Liver (tissue), 9 donors: ENCODE data around the gene KCTD2. TPM values are rescaled to one million over a fixed set of nuclear protein-coding genes. Genes with fewer than 3 reads are reported as not detected.

Source experiments
- DNase-seq: peaks from one replicate; pipeline ENCODE4 v3.0.0-alpha.2; 2017; ENCODE audit warnings: low spot score
- H3K27ac ChIP-seq, 2 donors: one replicate each; pipeline ENCODE4 v1.7.0; 2013; ENCODE audit warnings: inconsistent platforms in 2 of 2, low read length in 2 of 2, control low read depth in 1 of 2, low read depth in 1 of 2, mild to moderate bottlenecking in 1 of 2
- H3K27me3 ChIP-seq, 4 donors: one replicate each; pipeline versions ENCODE4 v1.6.1 to v1.7.0; 2013; ENCODE audit warnings: low read length in 3 of 4, inconsistent platforms in 1 of 4, mild to moderate bottlenecking in 1 of 4, moderate library complexity in 1 of 4; ENCODE audit not compliant: control insufficient read depth in 4 of 4, insufficient read depth in 4 of 4
- H3K36me3 ChIP-seq, 4 donors: one replicate each; pipeline versions ENCODE4 v1.6.1 to v1.7.0; 2013; ENCODE audit warnings: low read length in 3 of 4, mild to moderate bottlenecking in 3 of 4, low read depth in 1 of 4, moderate library complexity in 1 of 4; ENCODE audit not compliant: control insufficient read depth in 4 of 4, insufficient read depth in 3 of 4
- H3K4me1 ChIP-seq, 4 donors: one replicate each; pipeline versions ENCODE4 v1.6.1 to v1.7.0; 2013; ENCODE audit warnings: low read length in 3 of 4, mild to moderate bottlenecking in 3 of 4, moderate library complexity in 1 of 4; ENCODE audit not compliant: control insufficient read depth in 4 of 4, insufficient read depth in 4 of 4
- H3K4me3 ChIP-seq, 3 donors: one replicate each; pipeline versions ENCODE4 v1.6.1 to v1.7.0; 2013; ENCODE audit warnings: low read length in 3 of 3, control low read depth in 1 of 3, low read depth in 1 of 3, mild to moderate bottlenecking in 1 of 3
- H3K9ac ChIP-seq, 2 donors: one replicate each; pipeline ENCODE4 v1.7.0; 2013; ENCODE audit warnings: low read length in 2 of 2, mild to moderate bottlenecking in 2 of 2, moderate library complexity in 2 of 2, control low read depth in 1 of 2, low read depth in 1 of 2
- H3K9me3 ChIP-seq, 4 donors: one replicate each; pipeline versions ENCODE4 v1.6.1 to v1.7.0; 2013; ENCODE audit warnings: low read length in 3 of 4; ENCODE audit not compliant: control insufficient read depth in 4 of 4
- EGR1 ChIP-seq, 2 donors: IDR thresholded peaks; 2 replicates each; pipeline ENCODE4 v1.6.1; 2016 to 2018; ENCODE audit warnings: antibody characterized with exemption in 2 of 2, low read depth in 2 of 2
- FOXA2 ChIP-seq: IDR thresholded peaks from 2 replicates; pipeline ENCODE4 v1.6.1; 2016; ENCODE audit warnings: antibody characterized with exemption
- GABPA ChIP-seq, 2 donors: IDR thresholded peaks in 1 of 2; conservative IDR thresholded peaks in 1 of 2; 2 replicates each; pipeline ENCODE4 v1.6.1; 2016; ENCODE audit warnings: antibody characterized with exemption in 2 of 2, mild to moderate bottlenecking in 1 of 2, moderate library complexity in 1 of 2
- HNF4A ChIP-seq, 2 donors: conservative IDR thresholded peaks; 2 replicates each; pipeline ENCODE4 v1.6.1; 2016; ENCODE audit warnings: antibody characterized with exemption in 2 of 2, mild to moderate bottlenecking in 2 of 2
- HNF4G ChIP-seq: IDR thresholded peaks from 2 replicates; pipeline ENCODE4 v1.6.1; 2016; ENCODE audit warnings: antibody characterized with exemption
- JUND ChIP-seq, 2 donors: IDR thresholded peaks; 2 replicates each; pipeline ENCODE4 v1.6.1; 2016; ENCODE audit warnings: antibody characterized with exemption in 2 of 2
- NR2F2 ChIP-seq: IDR thresholded peaks from 2 replicates; pipeline ENCODE4 v1.6.1; 2016; ENCODE audit warnings: antibody characterized with exemption
- RAD21 ChIP-seq, 2 donors: IDR thresholded peaks; 2 replicates each; pipeline ENCODE4 v1.6.1; 2016; ENCODE audit warnings: antibody characterized with exemption in 2 of 2, mild to moderate bottlenecking in 2 of 2
- RXRA ChIP-seq, 2 donors: IDR thresholded peaks; 2 replicates each; pipeline ENCODE4 v1.6.1; 2017 to 2018; ENCODE audit warnings: antibody characterized with exemption in 2 of 2, mild to moderate bottlenecking in 1 of 2
- SP1 ChIP-seq: IDR thresholded peaks from 2 replicates; pipeline ENCODE4 v1.6.1; 2018; ENCODE audit warnings: antibody characterized with exemption, mild to moderate bottlenecking
- TAF1 ChIP-seq: conservative IDR thresholded peaks from 2 replicates; pipeline ENCODE4 v1.6.1; 2016; ENCODE audit warnings: antibody characterized with exemption, mild to moderate bottlenecking
- ZBTB33 ChIP-seq: IDR thresholded peaks from 2 replicates; pipeline ENCODE4 v1.6.1; 2016; ENCODE audit warnings: antibody characterized with exemption
- WGBS: extraction: QIAGEN DNeasy Blood & Tissue Kit; methylation state at CpG from one replicate; pipeline ENCODE4 v1.1.7; 2013; 5-methylcytosine and 5-hydroxymethylcytosine counted together
- polyA plus RNA-seq, 2 donors: library from polyadenylated mRNA; stranded (reverse) in 1 of 2; unstranded in 1 of 2; fragments of 200-250 nt in 1 of 2; fragments of >200 nt in 1 of 2; fragmentation: Nextera tagmentation in 1 of 2; extraction: Ambion mirVana in 1 of 2; gene quantifications; one replicate each; pipeline versions ENCODE4 v1.2.1 to v1.2.3, GENCODE V29; 2013 to 2015
- total RNA-seq, 2 donors: library from RNA; depleted of rRNA; stranded (reverse); fragments of >200 nt; gene quantifications; one replicate each; pipeline ENCODE4 v1.2.3, GENCODE V29; 2014
- TF ChIP-seq, protein P1 (sequence below): IDR thresholded peaks from 2 replicates; pipeline ENCODE4 v1.6.1; 2016; ENCODE audit warnings: antibody characterized with exemption
- TF ChIP-seq, protein P2 (sequence below): IDR thresholded peaks from 2 replicates; pipeline ENCODE4 v1.6.1; 2016; ENCODE audit warnings: antibody characterized with exemption
- TF ChIP-seq, protein P3 (sequence below): fragments of 150-350 bp; IDR thresholded peaks from 2 replicates; pipeline ENCODE4 v1.5.1; 2017; ENCODE audit warnings: improper control_type of control experiment, low read depth, low read length; ENCODE audit not compliant: missing input control
- TF ChIP-seq, protein P4 (sequence below): IDR thresholded peaks from 2 replicates; pipeline ENCODE4 v1.6.1; 2016; ENCODE audit warnings: antibody characterized with exemption, mild to moderate bottlenecking
- donor health status: healthy.
- donor health status: healthy.
- donor health status: healthy.
- donor health status: healthy.
- donor health status: healthy.

The KCTD2 gene
- total and polyA plus RNA-seq, 4 donors: 2.4 to 8.2 (median 6.4) TPM

- TF ChIP-seq, protein P1, sequence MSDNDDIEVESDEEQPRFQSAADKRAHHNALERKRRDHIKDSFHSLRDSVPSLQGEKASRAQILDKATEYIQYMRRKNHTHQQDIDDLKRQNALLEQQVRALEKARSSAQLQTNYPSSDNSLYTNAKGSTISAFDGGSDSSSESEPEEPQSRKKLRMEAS: no peak
- no peak for TF ChIP-seq EGR1 (IDR thresholded peaks at IDR 0.05; ENCODE audit: low read depth in 2 of 2)
Measured at GRCh38 chr17:75063201-75063600, 16.2 kb downstream of the KCTD2 start (continued).

DNA sequence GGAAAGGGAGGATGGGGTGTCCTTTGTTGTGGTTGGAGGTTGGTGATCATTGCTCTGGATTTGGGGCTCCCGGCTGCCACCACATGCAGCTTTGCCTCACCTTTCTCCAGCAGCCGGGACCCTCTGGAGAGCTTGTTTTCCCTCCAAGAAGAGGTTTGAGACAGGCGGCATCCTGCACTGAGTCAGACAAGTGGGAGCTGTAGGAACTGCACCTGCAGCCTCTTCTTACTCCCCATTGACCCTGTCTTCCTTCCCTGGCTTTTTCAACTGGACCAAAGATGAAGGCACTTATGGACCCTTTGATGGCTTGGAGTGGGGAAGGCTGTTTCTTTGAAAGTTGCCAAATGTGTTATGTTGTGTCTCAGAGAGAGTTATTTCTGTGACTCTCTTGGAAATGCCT, 16.6 kb downstream of the KCTD2 start:
- Histone ChIP-seq H3K4me1 (peaks cover 0 to 11% (median 5%) of the 10 kb centered on the region in 4 donors), H3K9ac (no peak overlapping the region), H3K36me3 (peaks cover 11 to 29% (median 19%) of the 10 kb centered on the region in 4 donors), H3K9me3 (no peaks in the 10 kb centered on the region), H3K4me3 (no peak overlapping the region), H3K27ac (no peak overlapping the region), H3K27me3 (no peaks in the 10 kb centered on the region)
- no peak for TF ChIP-seq NR2F2
- no peak for TF ChIP-seq RAD21 (IDR thresholded peaks at IDR 0.05)
- TF ChIP-seq JUND (IDR thresholded peaks at IDR 0.05): no peak
- TF ChIP-seq, protein P2, sequence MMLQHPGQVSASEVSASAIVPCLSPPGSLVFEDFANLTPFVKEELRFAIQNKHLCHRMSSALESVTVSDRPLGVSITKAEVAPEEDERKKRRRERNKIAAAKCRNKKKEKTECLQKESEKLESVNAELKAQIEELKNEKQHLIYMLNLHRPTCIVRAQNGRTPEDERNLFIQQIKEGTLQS: no peak
- TF ChIP-seq, protein P3, sequence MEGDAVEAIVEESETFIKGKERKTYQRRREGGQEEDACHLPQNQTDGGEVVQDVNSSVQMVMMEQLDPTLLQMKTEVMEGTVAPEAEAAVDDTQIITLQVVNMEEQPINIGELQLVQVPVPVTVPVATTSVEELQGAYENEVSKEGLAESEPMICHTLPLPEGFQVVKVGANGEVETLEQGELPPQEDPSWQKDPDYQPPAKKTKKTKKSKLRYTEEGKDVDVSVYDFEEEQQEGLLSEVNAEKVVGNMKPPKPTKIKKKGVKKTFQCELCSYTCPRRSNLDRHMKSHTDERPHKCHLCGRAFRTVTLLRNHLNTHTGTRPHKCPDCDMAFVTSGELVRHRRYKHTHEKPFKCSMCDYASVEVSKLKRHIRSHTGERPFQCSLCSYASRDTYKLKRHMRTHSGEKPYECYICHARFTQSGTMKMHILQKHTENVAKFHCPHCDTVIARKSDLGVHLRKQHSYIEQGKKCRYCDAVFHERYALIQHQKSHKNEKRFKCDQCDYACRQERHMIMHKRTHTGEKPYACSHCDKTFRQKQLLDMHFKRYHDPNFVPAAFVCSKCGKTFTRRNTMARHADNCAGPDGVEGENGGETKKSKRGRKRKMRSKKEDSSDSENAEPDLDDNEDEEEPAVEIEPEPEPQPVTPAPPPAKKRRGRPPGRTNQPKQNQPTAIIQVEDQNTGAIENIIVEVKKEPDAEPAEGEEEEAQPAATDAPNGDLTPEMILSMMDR: no peak
- no peak for TF ChIP-seq FOXA2
- TF ChIP-seq HNF4G: no peak
- TF ChIP-seq RXRA (IDR thresholded peaks at IDR 0.05): no peak
- DNase-seq: no peak
- 95% methylated on average over 3 of the region's 3 CpGs for WGBS

- Histone ChIP-seq H3K36me3 (peaks cover 11 to 29% (median 19%) of the 10 kb centered on the region in 4 donors), H3K9ac (no peak overlapping the region), H3K4me1 (peaks cover 0 to 11% (median 5%) of the 10 kb centered on the region in 4 donors), H3K27me3 (no peaks in the 10 kb centered on the region), H3K4me3 (no peak overlapping the region), H3K27ac (no peak overlapping the region), H3K9me3 (no peaks in the 10 kb centered on the region)
- WGBS: 97% methylated on average over 11 of the region's 11 CpGs
- TF ChIP-seq TAF1: no peak
- no peak for TF ChIP-seq GABPA (IDR thresholded peaks at IDR 0.05 in 1 of 2, conservative IDR thresholded peaks at IDR 0.05 in 1 of 2)
- no peak for TF ChIP-seq HNF4A (conservative IDR thresholded peaks at IDR 0.05)
- TF ChIP-seq, protein P1: no peak
- TF ChIP-seq, protein P2: no peak
- no peak for TF ChIP-seq RAD21 (IDR thresholded peaks at IDR 0.05)
- no peak for TF ChIP-seq ZBTB33
- no peak for TF ChIP-seq SP1
- no peak for TF ChIP-seq NR2F2
- TF ChIP-seq, protein P4, sequence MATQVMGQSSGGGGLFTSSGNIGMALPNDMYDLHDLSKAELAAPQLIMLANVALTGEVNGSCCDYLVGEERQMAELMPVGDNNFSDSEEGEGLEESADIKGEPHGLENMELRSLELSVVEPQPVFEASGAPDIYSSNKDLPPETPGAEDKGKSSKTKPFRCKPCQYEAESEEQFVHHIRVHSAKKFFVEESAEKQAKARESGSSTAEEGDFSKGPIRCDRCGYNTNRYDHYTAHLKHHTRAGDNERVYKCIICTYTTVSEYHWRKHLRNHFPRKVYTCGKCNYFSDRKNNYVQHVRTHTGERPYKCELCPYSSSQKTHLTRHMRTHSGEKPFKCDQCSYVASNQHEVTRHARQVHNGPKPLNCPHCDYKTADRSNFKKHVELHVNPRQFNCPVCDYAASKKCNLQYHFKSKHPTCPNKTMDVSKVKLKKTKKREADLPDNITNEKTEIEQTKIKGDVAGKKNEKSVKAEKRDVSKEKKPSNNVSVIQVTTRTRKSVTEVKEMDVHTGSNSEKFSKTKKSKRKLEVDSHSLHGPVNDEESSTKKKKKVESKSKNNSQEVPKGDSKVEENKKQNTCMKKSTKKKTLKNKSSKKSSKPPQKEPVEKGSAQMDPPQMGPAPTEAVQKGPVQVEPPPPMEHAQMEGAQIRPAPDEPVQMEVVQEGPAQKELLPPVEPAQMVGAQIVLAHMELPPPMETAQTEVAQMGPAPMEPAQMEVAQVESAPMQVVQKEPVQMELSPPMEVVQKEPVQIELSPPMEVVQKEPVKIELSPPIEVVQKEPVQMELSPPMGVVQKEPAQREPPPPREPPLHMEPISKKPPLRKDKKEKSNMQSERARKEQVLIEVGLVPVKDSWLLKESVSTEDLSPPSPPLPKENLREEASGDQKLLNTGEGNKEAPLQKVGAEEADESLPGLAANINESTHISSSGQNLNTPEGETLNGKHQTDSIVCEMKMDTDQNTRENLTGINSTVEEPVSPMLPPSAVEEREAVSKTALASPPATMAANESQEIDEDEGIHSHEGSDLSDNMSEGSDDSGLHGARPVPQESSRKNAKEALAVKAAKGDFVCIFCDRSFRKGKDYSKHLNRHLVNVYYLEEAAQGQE: no peak
- TF ChIP-seq FOXA2: no peak
- no peak for TF ChIP-seq EGR1 (IDR thresholded peaks at IDR 0.05; ENCODE audit: low read depth in 2 of 2)
- TF ChIP-seq HNF4G: no peak
- TF ChIP-seq JUND (IDR thresholded peaks at IDR 0.05): no peak
- DNase-seq: no peak
Measured at GRCh38 chr17:75064040-75064439, 17.0 kb downstream of the KCTD2 start.
